Thyroid gland (tissue), 4 donors: Measurements from ENCODE around the gene VSX1. TPM values are rescaled to one million over a fixed set of nuclear protein-coding genes. Genes with fewer than 3 reads are reported as not detected.

Experiments
- DNase-seq, 2 donors: peaks; one replicate each; pipeline ENCODE4 v3.0.0-alpha.2; 2019
- H3K27ac ChIP-seq, 3 donors: fragments of 200-600 bp; sonication (generic); 1 replicate in 2 of 3; 2 replicates in 1 of 3; pipeline ENCODE4 v1.5.1; 2016 to 2019; ENCODE audit warnings: mild to moderate bottlenecking in 1 of 3, moderate library complexity in 1 of 3
- H3K27me3 ChIP-seq: fragments of 200-600 bp; sonication (generic); one replicate; pipeline ENCODE4 v1.5.1; 2019
- H3K36me3 ChIP-seq, 2 donors: fragments of 200-600 bp; sonication (generic); one replicate each; pipeline ENCODE4 v1.5.1; 2016 to 2019
- H3K4me1 ChIP-seq, 2 donors: fragments of 200-600 bp; sonication (generic); one replicate each; pipeline ENCODE4 v1.5.1; 2017 to 2019
- H3K4me3 ChIP-seq, 3 donors: fragments of 200-600 bp; sonication (generic); replicated peaks in 1 of 3; 1 replicate in 2 of 3; 2 replicates in 1 of 3; pipeline ENCODE4 v1.5.1; 2016; ENCODE audit warnings: mild to moderate bottlenecking in 1 of 3
- H3K9me3 ChIP-seq: fragments of 200-600 bp; sonication (generic); one replicate; pipeline ENCODE4 v1.5.1; 2017
- POLR2A ChIP-seq, 2 donors: fragments of 450-650 bp; IDR thresholded peaks; one replicate each; pipeline ENCODE4 v1.6.1; 2017; ENCODE audit warnings: antibody characterized with exemption in 2 of 2, mild to moderate bottlenecking in 2 of 2, moderate library complexity in 1 of 2
- WGBS, 2 donors: methylation state at CpG; one replicate each; pipeline ENCODE4 v1.1.5; 2017; 5-methylcytosine and 5-hydroxymethylcytosine counted together
- intact Hi-C: fragments of 100-400 bp; cut with DNase I; formaldehyde crosslinking; loops from one replicate; pipeline ENCODE4 v1.15.1; 2023
- total RNA-seq, 4 donors: library from RNA; depleted of rRNA; stranded (reverse); fragments of >200 nt; gene quantifications; one replicate each; pipeline ENCODE4 v1.2.3, GENCODE V29; 2016
- TF ChIP-seq, protein P1 (sequence below), 6 experiments: fragments of 200-600 bp in 3 of 6; fragments of 450-650 bp in 3 of 6; sonication (generic) in 3 of 6; IDR thresholded peaks; one replicate each; pipeline ENCODE4 v1.5.1; 2016 to 2019; ENCODE audit warnings: antibody characterized with exemption in 6 of 6, mild to moderate bottlenecking in 2 of 6, inconsistent platforms in 1 of 6, moderate library complexity in 1 of 6

VSX1 gene
- total RNA-seq, 4 donors from 2014 or later = not detected

DNA sequence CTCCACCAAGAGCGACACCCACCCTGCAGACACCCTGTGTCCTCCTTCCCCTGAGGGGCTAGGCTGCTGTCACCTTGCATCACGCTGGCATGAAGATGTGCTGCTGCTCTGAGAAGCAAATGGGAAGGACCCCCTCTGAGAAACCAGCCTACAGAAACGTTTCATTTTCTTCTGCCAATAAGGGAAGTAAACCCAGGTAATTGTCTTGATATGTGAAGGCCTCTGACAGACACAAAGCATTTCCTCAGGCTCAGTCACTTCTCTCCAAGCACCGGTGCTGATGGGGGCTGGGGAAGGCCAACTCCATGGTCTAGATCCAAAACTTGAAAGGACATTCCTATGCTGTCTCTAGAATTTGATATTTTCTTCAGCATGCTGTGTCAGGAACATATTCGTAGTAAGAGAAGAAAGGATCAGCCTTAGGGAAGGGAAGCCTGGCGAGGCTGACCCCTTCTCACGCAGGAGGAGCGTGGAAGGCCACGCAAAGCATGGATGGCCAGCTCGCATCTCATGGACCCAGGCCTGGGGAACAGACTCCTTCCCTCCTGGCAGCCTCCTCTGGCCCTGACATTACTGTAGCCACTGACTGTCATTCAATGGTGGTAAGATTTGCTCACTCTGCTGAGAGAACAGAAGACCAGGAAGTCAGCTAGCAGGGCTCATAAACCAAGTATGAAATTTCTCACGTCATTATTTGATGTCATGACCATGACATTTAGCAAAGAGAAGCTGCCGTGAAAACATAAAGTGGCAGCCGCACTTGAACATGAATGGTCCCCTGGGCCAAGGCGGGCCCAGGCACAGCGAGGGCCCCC is 44.4 kb downstream of the VSX1 start:
- no peak overlapping the region for H3K4me3 ChIP-seq
- peak overlapping the region; percentile 93 to 97 (median 94) for H3K27ac ChIP-seq
- no peaks in the 10 kb centered on the region for H3K9me3 ChIP-seq
- intact Hi-C loops = no loop called here
- WGBS, 2 donors = 76 to 78% methylated on average over 15 of the region's 15 CpGs
- no peak for DNase-seq
- TF ChIP-seq, protein P1, sequence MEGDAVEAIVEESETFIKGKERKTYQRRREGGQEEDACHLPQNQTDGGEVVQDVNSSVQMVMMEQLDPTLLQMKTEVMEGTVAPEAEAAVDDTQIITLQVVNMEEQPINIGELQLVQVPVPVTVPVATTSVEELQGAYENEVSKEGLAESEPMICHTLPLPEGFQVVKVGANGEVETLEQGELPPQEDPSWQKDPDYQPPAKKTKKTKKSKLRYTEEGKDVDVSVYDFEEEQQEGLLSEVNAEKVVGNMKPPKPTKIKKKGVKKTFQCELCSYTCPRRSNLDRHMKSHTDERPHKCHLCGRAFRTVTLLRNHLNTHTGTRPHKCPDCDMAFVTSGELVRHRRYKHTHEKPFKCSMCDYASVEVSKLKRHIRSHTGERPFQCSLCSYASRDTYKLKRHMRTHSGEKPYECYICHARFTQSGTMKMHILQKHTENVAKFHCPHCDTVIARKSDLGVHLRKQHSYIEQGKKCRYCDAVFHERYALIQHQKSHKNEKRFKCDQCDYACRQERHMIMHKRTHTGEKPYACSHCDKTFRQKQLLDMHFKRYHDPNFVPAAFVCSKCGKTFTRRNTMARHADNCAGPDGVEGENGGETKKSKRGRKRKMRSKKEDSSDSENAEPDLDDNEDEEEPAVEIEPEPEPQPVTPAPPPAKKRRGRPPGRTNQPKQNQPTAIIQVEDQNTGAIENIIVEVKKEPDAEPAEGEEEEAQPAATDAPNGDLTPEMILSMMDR (IDR thresholded peaks at IDR 0.05) = no peak
- TF ChIP-seq POLR2A (IDR thresholded peaks at IDR 0.05) = no peak
- H3K27me3 ChIP-seq = no peaks in the 10 kb centered on the region
- peaks cover 79 to 97% of the 10 kb centered on the region in 2 donors for H3K4me1 ChIP-seq
- H3K36me3 ChIP-seq = no peaks in the 10 kb centered on the region

DNA sequence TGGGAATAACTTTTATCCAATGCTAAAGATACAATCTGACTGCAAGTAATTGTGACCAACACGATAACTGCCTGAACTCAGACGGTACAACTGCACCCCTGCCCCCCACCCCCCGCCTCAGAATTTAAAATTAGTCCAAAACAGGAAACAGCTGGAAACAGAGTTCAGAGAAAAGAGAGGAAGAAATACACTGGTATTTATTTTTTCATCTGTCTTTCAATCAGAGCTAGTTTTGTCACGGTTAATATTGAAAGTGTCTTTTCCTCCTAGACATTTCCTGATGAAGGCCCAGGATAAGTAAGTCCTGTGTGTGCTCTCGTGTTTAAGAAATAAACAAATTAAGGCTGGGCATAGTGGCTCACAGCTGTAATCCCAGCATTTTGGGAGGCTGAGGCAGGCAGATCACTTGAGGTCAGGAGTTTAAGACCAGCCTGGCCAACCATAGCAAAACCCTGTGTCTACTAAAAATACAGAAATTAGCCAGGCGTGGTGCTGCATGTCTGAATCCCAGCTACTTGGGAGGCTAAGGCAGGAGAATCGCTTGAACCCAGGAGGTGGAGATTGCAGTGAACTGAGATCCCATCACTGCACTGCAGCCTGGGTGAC is 45.5 kb downstream of the VSX1 start:
- WGBS, 2 donors = 37% methylated on average over 7 of the region's 7 CpGs
- TF ChIP-seq, protein P1 (IDR thresholded peaks at IDR 0.05) = no peak
- TF ChIP-seq POLR2A (IDR thresholded peaks at IDR 0.05) = no peak
- H3K4me3 ChIP-seq = no peak overlapping the region

DNA sequence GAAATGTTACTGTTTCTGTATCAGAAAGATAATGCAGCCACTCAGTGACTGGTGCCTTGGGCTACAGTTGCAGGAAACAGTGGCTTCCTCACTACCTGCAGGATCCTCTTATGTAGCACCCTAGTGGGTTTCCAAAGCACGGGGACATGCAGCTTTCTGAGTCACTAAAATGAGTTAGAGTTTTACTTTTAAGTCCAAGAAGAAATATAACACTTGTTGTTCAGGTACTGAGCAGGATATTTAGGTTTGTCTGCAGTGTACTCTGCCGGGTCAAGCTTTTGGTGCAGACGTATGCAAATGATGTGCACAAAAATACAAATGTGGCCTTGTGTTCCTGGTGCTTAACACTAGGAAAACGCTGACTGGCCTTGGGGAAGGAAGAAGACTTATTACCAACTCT is 46.0 kb downstream of the VSX1 start:
- no peak for DNase-seq
- TF ChIP-seq, protein P1 (IDR thresholded peaks at IDR 0.05) = no peak
- no peak for TF ChIP-seq POLR2A (IDR thresholded peaks at IDR 0.05)
- Histone ChIP-seq H3K36me3 (no peaks in the 10 kb centered on the region), H3K4me3 (no peak overlapping the region), H3K9me3 (no peaks in the 10 kb centered on the region), H3K27ac (peak overlapping the region; percentile 93 to 97 (median 94)), H3K27me3 (no peaks in the 10 kb centered on the region), H3K4me1 (peaks cover 71 to 90% of the 10 kb centered on the region in 2 donors)
- 50 to 56% methylated on average over 4 of the region's 4 CpGs for WGBS, 2 donors
- intact Hi-C loops = no loop called here

More for the DNA sequence above, 45.5 kb downstream of the VSX1 start:
- no peaks in the 10 kb centered on the region for H3K36me3 ChIP-seq
- no peaks in the 10 kb centered on the region for H3K27me3 ChIP-seq
- intact Hi-C loops = no loop called here
- H3K27ac ChIP-seq = peak overlapping the region; percentile 93 to 97 (median 94)
- H3K9me3 ChIP-seq = no peaks in the 10 kb centered on the region
- peaks cover 76 to 95% of the 10 kb centered on the region in 2 donors for H3K4me1 ChIP-seq
- no peak for DNase-seq

DNA sequence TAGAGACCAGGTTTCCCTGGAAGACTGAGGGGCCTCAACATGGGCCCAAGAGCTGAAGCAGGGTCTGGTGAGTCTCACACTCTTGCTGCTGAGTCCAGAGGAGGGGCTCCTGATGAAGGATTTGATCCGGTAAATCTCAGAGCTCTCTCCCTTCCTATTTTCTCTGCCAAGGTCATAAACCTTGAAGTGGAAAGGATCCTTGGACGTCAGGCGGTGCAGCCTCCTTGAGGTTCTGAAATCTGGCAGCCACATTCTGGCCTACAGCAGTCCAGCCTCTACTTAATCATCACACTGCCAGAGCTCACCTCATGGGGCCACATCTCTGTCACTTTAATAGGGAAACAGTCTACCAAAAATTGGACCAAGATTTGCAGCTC is 48.0 kb downstream of the VSX1 start:
- H3K4me1 ChIP-seq = peaks cover 51 to 69% of the 10 kb centered on the region in 2 donors

More for the DNA sequence above, 48.0 kb downstream of the VSX1 start:
- no peak overlapping the region for H3K4me3 ChIP-seq
- TF ChIP-seq POLR2A (IDR thresholded peaks at IDR 0.05) = no peak
- TF ChIP-seq, protein P1 (IDR thresholded peaks at IDR 0.05) = no peak
- H3K9me3 ChIP-seq = no peaks in the 10 kb centered on the region
- H3K27ac ChIP-seq = peak overlapping the region; percentile 79 to 89 (median 87)
- 27 to 29% methylated on average over 3 of the region's 3 CpGs for WGBS, 2 donors
- no peaks in the 10 kb centered on the region for H3K36me3 ChIP-seq
- peak; percentile 70 to 74 for DNase-seq
- no peaks in the 10 kb centered on the region for H3K27me3 ChIP-seq
- intact Hi-C loops = no loop called here
